Heart left ventricle (tissue), 16 donors: ENCODE measurements around the gene RAB10. TPM values are rescaled to one million over a fixed set of nuclear protein-coding genes. Genes with fewer than 3 reads are reported as not detected.
A peak's percentile ranks its signal among the peaks of the same experiment; 100 is the strongest.
"Not testable (repeated sequence)": the region's sequence is repeated elsewhere in the genome, so short reads cannot be mapped to it uniquely, and the experiment has no call there.

Source experiments
- ATAC-seq, 4 donors: fragments of 200-7000 bp; cut with Tn5 transposase; one replicate each; pipeline ENCODE4 v1.9.1; 2020 to 2022; ENCODE audit warnings: moderate library complexity in 4 of 4, mild to moderate bottlenecking in 3 of 4, moderate number of reproducible peaks in 1 of 4
- DNase-seq, 5 donors: peaks; one replicate each; pipeline ENCODE4 v3.0.0-alpha.2; 2020
- H3K27ac ChIP-seq, 12 donors: fragments of 200-600 bp; sonication (generic) in 4 of 12; one replicate each; pipeline versions ENCODE4 v1.5.0 to v1.8.0; 2016 to 2022; ENCODE audit warnings: mild to moderate bottlenecking in 2 of 12
- H3K27me3 ChIP-seq, 9 donors: fragments of 200-600 bp; sonication (generic) in 2 of 9; one replicate each; pipeline versions ENCODE4 v1.5.1 to v1.8.0; 2016 to 2022; ENCODE audit warnings: mild to moderate bottlenecking in 3 of 9
- H3K36me3 ChIP-seq, 9 donors: fragments of 200-600 bp; sonication (generic) in 2 of 9; one replicate each; pipeline versions ENCODE4 v1.5.0 to v1.8.0; 2018 to 2022; ENCODE audit warnings: mild to moderate bottlenecking in 2 of 9
- H3K4me1 ChIP-seq, 12 donors: fragments of 200-600 bp; sonication (generic) in 4 of 12; one replicate each; pipeline versions ENCODE4 v1.5.0 to v1.8.0; 2016 to 2022; ENCODE audit warnings: mild to moderate bottlenecking in 3 of 12
- H3K4me3 ChIP-seq, 12 donors: fragments of 200-600 bp; sonication (generic) in 4 of 12; one replicate each; pipeline versions ENCODE4 v1.5.0 to v1.8.0; 2017 to 2022; ENCODE audit warnings: mild to moderate bottlenecking in 9 of 12, moderate library complexity in 4 of 12
- H3K9me3 ChIP-seq, 12 donors: fragments of 200-600 bp; sonication (generic) in 4 of 12; one replicate each; pipeline versions ENCODE4 v1.5.0 to v1.8.0; 2016 to 2022; ENCODE audit warnings: mild to moderate bottlenecking in 1 of 12
- POLR2A ChIP-seq, 2 donors: fragments of 450-650 bp; IDR thresholded peaks; one replicate each; pipeline ENCODE4 v1.6.1; 2017; ENCODE audit warnings: antibody characterized with exemption in 2 of 2, mild to moderate bottlenecking in 2 of 2, moderate library complexity in 2 of 2
- WGBS, 4 donors: extraction: QIAGEN DNeasy Blood & Tissue Kit in 2 of 4; methylation state at CpG; one replicate each; pipeline versions ENCODE4 v1.1.5 to v1.1.7; 2013 to 2018; 5-methylcytosine and 5-hydroxymethylcytosine counted together
- intact Hi-C, 10 donors: fragments of 100-400 bp; cut with DNase I; formaldehyde crosslinking; loops; one replicate each; pipeline versions ENCODE4 v1.11.1 to v1.14.2; 2022
- polyA plus RNA-seq, 2 donors: library from polyadenylated mRNA; stranded (reverse); fragments of 200-250 nt; gene quantifications; one replicate each; pipeline ENCODE4 v1.2.3, GENCODE V29; 2013
- total RNA-seq, 9 donors: library from RNA; depleted of rRNA in 2 of 9; stranded (reverse); fragments of >200 nt in 2 of 9; fragmentation: NEBNext Ultra II Directional in 3 of 9; extraction: Animal tissue kit (Norgen Biotek cat#: 25700) in 3 of 9; gene quantifications; one replicate each; pipeline versions ENCODE4 v1.1.0 to v1.2.4, GENCODE V29; 2016 to 2023
- TF ChIP-seq, protein P1 (sequence below), 12 donors: fragments of 200-600 bp; sonication (generic) in 4 of 12; IDR thresholded peaks; one replicate each; pipeline versions ENCODE4 v1.5.0 to v1.8.0; 2018 to 2022; ENCODE audit warnings: antibody characterized with exemption in 12 of 12, mild to moderate bottlenecking in 5 of 12
- donor health status: ischemic (EF 13 %, LVEDD 7.1; RV severe dilation, severe dysfunction).
- donor health status: healthy with polysubstance abuse.
- donor health status: DM: no; HTN: yes; CAD: no.
- donor health status: DM: no; HTN: no; CAD: no.
- donor health status: ischemic (EF 25% LVEDD 6.9; RV normal size, moderate dysfunction).
- donor health status: ischemic (EF 25% LVEDD 5.7; RV mildly dilated, moderate dysfunction).
- donor health status: healthy.
- donor health status: DM: yes; HTN: yes; CAD: no.
- donor health status: ischemic (EF 35%, LVEDD 5.7; RV mildly dilated, moderate dysfunction).
- donor health status: nonischemic (EF 11% LVEDD 7.7; RV severe dilation, severe dysfunction).
- donor health status: DM: yes; HTN: yes; CAD: no.
- donor health status: PGD.
- donor health status: ischemic (EF 29% LVEDD 5.4; RV normal size, mild dysfunction).
- donor health status: nonischemic (EF 23%, LVEDD 6.1; RV moderate dilation, normal function).

RAB10 gene
- total and polyA plus RNA-seq, 11 donors = 33.1 to 121 (median 97.4) TPM

DNA sequence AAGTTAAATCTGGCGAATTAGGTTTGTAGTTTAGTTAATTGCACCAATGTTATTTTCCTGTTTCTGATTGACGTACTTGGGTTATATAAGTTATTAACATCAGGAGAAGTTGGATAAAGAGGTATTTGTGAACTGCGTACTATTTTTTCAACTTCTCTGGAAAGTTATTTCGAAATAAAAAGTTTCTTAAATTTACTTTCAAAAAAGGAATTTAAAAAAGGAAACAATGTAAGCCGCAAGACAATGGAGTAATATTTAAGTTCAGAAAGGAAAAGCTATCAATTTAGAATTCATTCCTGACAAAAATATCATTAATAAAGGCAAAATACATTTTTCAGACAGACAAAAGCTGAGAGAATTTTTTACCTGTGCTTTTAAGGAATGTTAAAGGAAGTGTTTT, 47.7 kb downstream of the RAB10 start:
- DNase-seq (no peak), ATAC-seq (no peak)
- H3K4me3 ChIP-seq = no peak overlapping the region
- peaks cover 0 to 4% (median 0%) of the 10 kb centered on the region in 9 donors for H3K36me3 ChIP-seq
- H3K27me3 ChIP-seq = no peaks in the 10 kb centered on the region
- intact Hi-C loops = loop anchor here in 2 of 10 donors (5.0 to 10.0 kb wide), 2 partner anchors 61 to 87 kb away; no protein-coding TSS in a partner anchor
- peaks cover 0 to 28% (median 0%) of the 10 kb centered on the region in 12 donors for H3K4me1 ChIP-seq
- WGBS, 4 donors = 91 to 94% (median 93%) methylated on average over 5 of the region's 5 CpGs
- H3K27ac ChIP-seq = no peak overlapping the region
- TF ChIP-seq, protein P1, sequence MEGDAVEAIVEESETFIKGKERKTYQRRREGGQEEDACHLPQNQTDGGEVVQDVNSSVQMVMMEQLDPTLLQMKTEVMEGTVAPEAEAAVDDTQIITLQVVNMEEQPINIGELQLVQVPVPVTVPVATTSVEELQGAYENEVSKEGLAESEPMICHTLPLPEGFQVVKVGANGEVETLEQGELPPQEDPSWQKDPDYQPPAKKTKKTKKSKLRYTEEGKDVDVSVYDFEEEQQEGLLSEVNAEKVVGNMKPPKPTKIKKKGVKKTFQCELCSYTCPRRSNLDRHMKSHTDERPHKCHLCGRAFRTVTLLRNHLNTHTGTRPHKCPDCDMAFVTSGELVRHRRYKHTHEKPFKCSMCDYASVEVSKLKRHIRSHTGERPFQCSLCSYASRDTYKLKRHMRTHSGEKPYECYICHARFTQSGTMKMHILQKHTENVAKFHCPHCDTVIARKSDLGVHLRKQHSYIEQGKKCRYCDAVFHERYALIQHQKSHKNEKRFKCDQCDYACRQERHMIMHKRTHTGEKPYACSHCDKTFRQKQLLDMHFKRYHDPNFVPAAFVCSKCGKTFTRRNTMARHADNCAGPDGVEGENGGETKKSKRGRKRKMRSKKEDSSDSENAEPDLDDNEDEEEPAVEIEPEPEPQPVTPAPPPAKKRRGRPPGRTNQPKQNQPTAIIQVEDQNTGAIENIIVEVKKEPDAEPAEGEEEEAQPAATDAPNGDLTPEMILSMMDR (IDR thresholded peaks at IDR 0.05) = no peak
- TF ChIP-seq POLR2A (IDR thresholded peaks at IDR 0.05) = no peak
- peaks cover 0 to 17% (median 4%) of the 10 kb centered on the region in 12 donors for H3K9me3 ChIP-seq

DNA sequence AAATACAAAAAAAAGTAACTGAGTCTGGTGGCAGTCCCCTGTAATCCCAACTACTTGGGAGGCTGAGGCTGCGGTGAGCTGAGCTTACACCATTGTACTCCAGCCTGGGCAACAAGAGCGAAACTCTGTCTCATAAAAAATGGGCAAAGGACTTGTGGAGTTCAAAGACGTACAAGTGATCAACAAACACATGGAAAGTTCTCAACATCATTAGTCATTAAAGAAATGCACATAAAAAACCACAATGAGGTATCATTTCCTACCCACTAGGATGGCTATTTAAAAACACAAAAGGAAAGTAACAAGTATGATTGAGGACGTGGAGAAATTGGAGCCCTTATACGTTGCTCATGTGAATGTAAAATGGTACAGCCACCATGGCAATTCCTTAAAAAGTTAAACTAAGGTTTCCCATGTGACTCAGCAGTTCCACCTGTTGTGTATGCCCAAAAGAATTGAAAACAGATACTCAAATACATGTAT, 52.3 kb downstream of the RAB10 start:
- peaks cover 0 to 51% (median 4%) of the 10 kb centered on the region in 12 donors for H3K4me1 ChIP-seq
- no peak for DNase-seq
- TF ChIP-seq, protein P1 (IDR thresholded peaks at IDR 0.05) = no peak
- TF ChIP-seq POLR2A (IDR thresholded peaks at IDR 0.05) = no peak
- H3K4me3 ChIP-seq = no peak overlapping the region
- peaks cover 0 to 11% (median 3%) of the 10 kb centered on the region in 12 donors for H3K9me3 ChIP-seq
- no peaks in the 10 kb centered on the region for H3K27me3 ChIP-seq
- peaks cover 0 to 8% (median 4%) of the 10 kb centered on the region in 9 donors for H3K36me3 ChIP-seq
- intact Hi-C loops = loop anchor here in 6 of 10 donors (5.0 to 10.0 kb wide), 4 partner anchors 41 to 91 kb away; no protein-coding TSS in a partner anchor
- WGBS, 4 donors = 85 to 95% (median 88%) methylated on average over 5 of the region's 5 CpGs
- ATAC-seq = no peak
- no peak overlapping the region for H3K27ac ChIP-seq

GRCh38 chr2:26086779-26087178, 52.9 kb downstream of the RAB10 start:
- Histone ChIP-seq H3K27ac (no peak overlapping the region), H3K4me1 (peaks cover 0 to 54% (median 4%) of the 10 kb centered on the region in 12 donors), H3K36me3 (peaks cover 0 to 8% (median 4%) of the 10 kb centered on the region in 9 donors), H3K27me3 (no peaks in the 10 kb centered on the region), H3K4me3 (no peak overlapping the region), H3K9me3 (peaks cover 0 to 11% (median 3%) of the 10 kb centered on the region in 12 donors)
- no peak for TF ChIP-seq POLR2A (IDR thresholded peaks at IDR 0.05)
- TF ChIP-seq, protein P1 (IDR thresholded peaks at IDR 0.05) = no peak
- ATAC-seq (no peak), DNase-seq (no peak)
- intact Hi-C loops = loop anchor here in 6 of 10 donors (5.0 to 10.0 kb wide), 4 partner anchors 41 to 92 kb away; no protein-coding TSS in a partner anchor
- 80 to 87% (median 83%) methylated on average over 5 of the region's 5 CpGs for WGBS, 4 donors

DNA sequence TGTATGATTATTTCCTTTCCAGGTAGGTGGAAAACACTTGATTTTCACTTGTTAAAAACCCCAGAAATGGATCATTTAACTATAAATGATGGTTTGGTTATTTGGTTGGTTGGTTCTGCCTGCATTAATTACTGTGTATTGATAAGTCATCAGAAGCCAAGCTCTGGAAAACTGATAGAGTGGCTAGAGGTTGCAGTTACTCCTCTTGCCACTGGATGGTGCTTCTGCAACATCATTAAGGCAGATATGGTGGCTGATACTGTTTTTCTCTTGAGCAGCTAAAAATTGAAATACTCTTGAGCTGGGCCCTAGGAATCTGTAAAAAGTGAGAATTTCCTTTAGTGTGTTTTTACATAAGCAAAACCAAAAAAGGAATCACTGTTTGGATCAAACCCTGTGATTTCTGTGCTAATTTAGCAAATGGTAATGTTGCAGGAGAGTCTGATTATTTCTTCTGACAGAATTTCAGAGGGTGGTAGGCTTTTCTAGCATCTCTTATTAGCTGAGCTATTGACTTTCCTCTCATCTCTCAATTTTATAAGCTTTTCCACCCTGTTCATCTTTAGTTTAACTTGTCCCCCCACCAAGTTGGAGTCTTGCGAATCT, 54.3 kb downstream of the RAB10 start:
- Histone ChIP-seq H3K4me3 (no peak overlapping the region), H3K27ac (no peak overlapping the region), H3K36me3 (peaks cover 0 to 8% (median 0%) of the 10 kb centered on the region in 9 donors), H3K9me3 (peaks cover 0 to 2% (median 0%) of the 10 kb centered on the region in 12 donors), H3K4me1 (peaks cover 0 to 50% (median 4%) of the 10 kb centered on the region in 12 donors), H3K27me3 (no peaks in the 10 kb centered on the region)
- WGBS, 4 donors = 95 to 100% (median 99%) methylated on average over 1 of the region's 1 CpG
- DNase-seq (no peak), ATAC-seq (peak in 2 of 4 donors; percentile 66 to 74)
- intact Hi-C loops = loop anchor here in 8 of 10 donors (2.0 to 10.0 kb wide), 5 partner anchors 39 to 93 kb away; no protein-coding TSS in a partner anchor
- TF ChIP-seq, protein P1 (IDR thresholded peaks at IDR 0.05) = peak; percentile 50 to 79 (median 68)
- TF ChIP-seq POLR2A (IDR thresholded peaks at IDR 0.05) = no peak

DNA sequence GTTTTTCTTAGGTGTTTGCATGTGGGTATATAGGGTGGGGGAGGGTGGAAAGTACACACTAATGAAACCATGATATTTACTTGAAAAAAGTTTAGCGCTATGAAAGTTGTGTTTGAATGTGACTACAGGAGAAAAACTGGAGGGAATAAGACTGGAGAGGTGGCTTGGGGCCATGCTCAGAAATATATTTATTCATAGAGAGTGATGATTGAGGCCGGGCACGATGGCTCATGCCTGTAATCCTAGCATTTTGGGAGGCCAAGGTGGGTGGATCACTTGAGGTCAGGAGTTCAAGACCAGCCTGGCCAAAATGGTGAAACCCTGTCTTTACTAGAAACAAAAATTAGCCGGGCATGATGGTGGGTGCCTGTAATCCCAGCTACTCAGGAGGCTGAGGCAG, 55.0 kb downstream of the RAB10 start:
- not testable (repeated sequence) for H3K27ac ChIP-seq, DNase-seq, H3K27me3 ChIP-seq, ATAC-seq, H3K9me3 ChIP-seq, H3K4me3 ChIP-seq
- H3K36me3 ChIP-seq = peaks cover 0 to 14% (median 4%) of the 10 kb centered on the region in 9 donors
- H3K4me1 ChIP-seq = peaks cover 0 to 50% (median 4%) of the 10 kb centered on the region in 12 donors
- intact Hi-C loops = loop anchor here in 8 of 10 donors (2.0 to 10.0 kb wide), 5 partner anchors 38 to 94 kb away; no protein-coding TSS in a partner anchor
- 89 to 96% (median 93%) methylated on average over 4 of the region's 4 CpGs for WGBS, 4 donors
